ENCODE data around the gene IL27RA. TPM values are rescaled to one million over a fixed set of nuclear protein-coding genes. Genes with fewer than 3 reads are reported as not detected.

The IL27RA gene
- total RNA-seq, 1 donor from 2014 or later: 6.5 TPM

DNA sequence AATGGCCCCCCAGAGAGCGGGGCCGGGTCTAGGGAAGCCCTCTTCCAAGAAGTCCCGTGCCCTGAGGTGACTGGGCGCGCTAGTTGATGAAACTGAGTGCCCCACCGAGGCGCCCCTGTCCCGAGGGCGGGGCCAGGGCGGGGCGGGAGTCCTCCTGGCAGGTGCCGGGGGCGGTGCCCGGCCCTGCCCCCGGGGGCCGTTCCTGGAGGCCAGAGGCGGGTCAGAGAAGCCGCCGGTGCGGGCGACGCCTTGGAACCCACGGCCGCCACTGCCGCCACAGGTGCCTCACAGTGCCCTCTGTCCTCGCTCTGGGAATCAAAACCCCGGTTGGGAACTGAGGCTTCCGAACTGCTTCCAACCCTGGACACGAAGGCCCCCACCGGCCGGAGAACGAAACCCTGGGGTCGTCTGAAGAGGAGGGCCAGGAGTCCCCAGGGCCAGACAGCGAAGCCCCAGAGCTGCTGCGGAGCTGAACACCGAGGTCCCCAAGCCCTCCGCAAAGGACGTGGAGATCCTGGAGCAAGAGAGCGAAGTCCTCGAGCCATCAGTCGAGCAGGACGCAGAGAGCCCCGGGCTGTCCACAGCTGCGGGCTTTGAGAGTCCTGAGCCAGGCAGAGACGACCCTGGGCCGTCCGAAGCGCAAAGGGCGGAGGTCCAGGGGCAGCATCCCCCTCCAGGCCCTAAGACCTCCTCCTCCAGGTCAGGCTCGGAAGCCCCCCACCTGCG is 41.1 kb downstream of the IL27RA start, which contains the start of gene MISP3:
Gene MISP3, plus strand, starts transcription at position 252 of the 726 bp plus-strand sequence. CDS start 524 bp downstream, outside the sequence.
- no peak for TF ChIP-seq CTCF (IDR thresholded peaks at IDR 0.05; ENCODE audit: unreplicated experiment)
- Mint-ChIP-seq H3K27me3 (ENCODE audit: low read depth) (peaks cover 2% of the 10 kb centered on the region), H3K4me1 (peaks cover 22% of the 10 kb centered on the region), H3K27ac (peak within 1 kb of the TSS; percentile 47), H3K36me3 (no peaks in the 10 kb centered on the region), H3K4me3 (peak within 1 kb of the TSS; percentile 91), H3K9me3 (no peaks in the 10 kb centered on the region)
- peak in 1 of 2 experiments; percentile 58 for DNase-seq (ENCODE audit: low spot score in 2 of 2, unreplicated experiment in 2 of 2)

GRCh38 chr19:14073261-14073924 is 41.8 kb downstream of the IL27RA start:
- H3K36me3 Mint-ChIP-seq: no peaks in the 10 kb centered on the region
- H3K9me3 Mint-ChIP-seq: no peaks in the 10 kb centered on the region
- H3K27ac Mint-ChIP-seq: peak overlapping the region; percentile 92
- peaks cover 2% of the 10 kb centered on the region for H3K27me3 Mint-ChIP-seq (ENCODE audit: low read depth)
- peak; percentile 38 for TF ChIP-seq CTCF (IDR thresholded peaks at IDR 0.05; ENCODE audit: unreplicated experiment)
- peak overlapping the region; percentile 91 for H3K4me3 Mint-ChIP-seq
- peaks cover 22% of the 10 kb centered on the region for H3K4me1 Mint-ChIP-seq
- peak; percentile 68 to 86 for DNase-seq (ENCODE audit: low spot score in 2 of 2, unreplicated experiment in 2 of 2)

- Mint-ChIP-seq H3K36me3 (no peaks in the 10 kb centered on the region), H3K4me3 (peak overlapping the region; percentile 91), H3K9me3 (no peaks in the 10 kb centered on the region), H3K4me1 (peaks cover 22% of the 10 kb centered on the region), H3K27me3 (ENCODE audit: low read depth) (peaks cover 2% of the 10 kb centered on the region), H3K27ac (peak overlapping the region; percentile 92)
- no peak for TF ChIP-seq CTCF (IDR thresholded peaks at IDR 0.05; ENCODE audit: unreplicated experiment)
- DNase-seq (ENCODE audit: low spot score in 2 of 2, unreplicated experiment in 2 of 2): no peak
These were observed 42.6 kb downstream of the IL27RA start for GRCh38 chr19:14073925-14074838.

GRCh38 chr19:14078411-14078810 is 46.8 kb downstream of the IL27RA start:
- TF ChIP-seq CTCF (IDR thresholded peaks at IDR 0.05; ENCODE audit: unreplicated experiment): no peak
- no peak overlapping the region for H3K27ac Mint-ChIP-seq
- DNase-seq (ENCODE audit: low spot score in 2 of 2, unreplicated experiment in 2 of 2): no peak
- H3K27me3 Mint-ChIP-seq (ENCODE audit: low read depth): no peaks in the 10 kb centered on the region
- no peak overlapping the region for H3K4me3 Mint-ChIP-seq
- H3K36me3 Mint-ChIP-seq: no peaks in the 10 kb centered on the region
- H3K9me3 Mint-ChIP-seq: no peaks in the 10 kb centered on the region
- peaks cover 24% of the 10 kb centered on the region for H3K4me1 Mint-ChIP-seq

Measured in mesothelial cell of epicardium (in vitro differentiated cells).